GM19035 (cell line): Measurements from ENCODE around the gene SEPTIN2.
"Not testable (repeated sequence)": the region's sequence is repeated elsewhere in the genome, so short reads cannot be mapped to it uniquely, and the experiment has no call there.

ENCODE experiments used
- ATAC-seq: cut with Tn5 transposase; IDR thresholded peaks from one replicate; pipeline ENCODE4 v1.9.1; 2021; ENCODE audit not compliant: unreplicated experiment

The SEPTIN2 gene

DNA sequence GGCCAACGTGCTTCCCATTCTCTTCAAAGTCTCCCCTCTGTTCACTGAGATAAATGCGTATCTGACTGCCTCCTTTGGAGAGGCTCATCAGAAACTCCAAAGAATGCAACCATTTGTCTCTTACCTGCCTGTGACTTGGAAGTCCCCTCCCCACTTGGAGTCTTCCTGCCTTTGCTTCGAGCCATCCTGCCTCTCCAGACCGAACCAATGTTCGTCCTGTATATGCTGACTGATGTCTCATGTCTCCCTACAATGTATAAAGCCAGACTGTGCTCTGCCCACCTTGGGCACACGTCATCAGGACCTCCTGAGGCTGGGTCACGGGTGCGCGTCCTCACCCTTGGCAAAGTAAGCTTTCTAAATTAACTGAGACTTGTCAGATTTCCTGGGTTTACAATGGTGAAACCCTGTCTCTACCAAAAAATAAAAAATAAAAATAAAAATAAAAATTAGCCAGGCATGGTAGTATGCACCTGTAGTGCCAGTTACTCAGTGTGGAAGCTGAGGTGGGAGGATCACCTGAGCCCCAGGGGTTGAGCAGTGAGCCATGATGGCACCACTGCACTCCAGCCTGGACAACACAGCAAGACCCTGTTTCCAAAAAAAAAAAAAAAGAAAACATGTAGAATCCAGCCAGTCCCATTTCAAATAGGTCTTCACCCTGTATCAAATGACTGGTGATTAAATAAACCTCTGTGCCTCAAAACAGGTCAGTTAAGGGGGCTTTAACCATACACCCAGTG lies 29.2 kb upstream of the SEPTIN2 start:
- ATAC-seq: no peak

DNA sequence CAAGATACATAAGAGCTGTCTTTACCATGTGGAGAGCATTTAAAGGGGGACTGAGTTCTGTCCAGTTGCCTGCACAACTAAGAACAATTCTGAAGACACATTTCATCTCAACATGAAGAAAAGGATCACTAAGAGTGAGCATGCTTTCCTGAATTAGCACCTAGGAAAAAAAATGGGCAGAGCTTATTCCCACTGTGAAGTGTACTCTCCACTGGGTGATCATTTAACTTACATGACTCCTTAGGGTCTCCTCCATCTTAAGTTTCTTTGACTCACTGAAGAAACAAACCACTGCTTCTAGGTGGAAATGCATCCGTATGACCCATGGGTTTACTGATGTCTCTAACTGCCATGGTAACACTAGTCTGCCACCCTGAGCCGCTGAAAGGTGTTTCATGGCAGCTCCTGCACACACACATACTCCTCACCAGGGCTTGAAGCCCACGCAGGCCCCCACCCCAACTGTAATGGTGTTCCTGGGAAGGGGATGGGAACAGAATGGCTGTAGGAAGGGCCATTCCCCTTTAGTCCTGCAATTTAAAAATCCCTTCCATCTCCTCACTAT lies 27.3 kb upstream of the SEPTIN2 start:
- no peak for ATAC-seq

DNA sequence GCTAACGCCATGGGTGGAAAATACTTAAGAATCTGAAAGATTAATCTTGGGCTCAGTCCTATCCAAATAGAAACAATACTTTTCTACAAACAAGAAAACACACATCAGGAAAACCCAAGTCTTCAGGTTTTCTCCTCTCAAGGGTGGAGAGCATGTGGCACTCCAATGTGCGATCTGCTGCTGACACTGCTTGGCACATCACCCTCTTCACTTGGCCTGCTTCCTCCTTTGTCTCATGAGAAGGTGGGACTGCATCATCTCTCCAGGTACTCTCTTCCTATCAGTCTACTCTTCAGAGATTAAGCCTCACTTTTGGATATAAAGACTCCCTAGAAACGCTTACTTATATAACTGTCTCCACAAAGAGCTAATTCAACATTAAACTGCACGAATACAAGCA lies 26.7 kb upstream of the SEPTIN2 start:
- no peak for ATAC-seq

DNA sequence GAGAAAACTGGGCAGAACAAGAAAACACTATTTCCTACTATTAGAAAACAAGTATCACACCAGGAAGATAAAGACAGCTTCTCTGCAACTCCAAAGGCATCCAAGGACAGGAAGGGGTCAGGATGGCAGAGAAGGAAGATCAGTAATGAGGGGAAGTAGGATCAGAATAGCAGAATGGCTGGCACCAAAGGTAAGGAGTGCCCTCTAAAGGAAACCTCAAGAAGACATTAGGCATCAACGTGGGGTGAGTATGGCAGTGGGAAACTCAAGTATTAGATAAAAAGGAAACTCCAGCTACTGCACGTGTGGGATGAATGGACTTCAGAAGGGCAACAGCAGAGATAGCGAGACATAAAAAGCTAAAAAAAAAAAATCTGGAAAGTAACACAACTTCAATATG lies 26.1 kb upstream of the SEPTIN2 start:
- ATAC-seq: no peak

DNA sequence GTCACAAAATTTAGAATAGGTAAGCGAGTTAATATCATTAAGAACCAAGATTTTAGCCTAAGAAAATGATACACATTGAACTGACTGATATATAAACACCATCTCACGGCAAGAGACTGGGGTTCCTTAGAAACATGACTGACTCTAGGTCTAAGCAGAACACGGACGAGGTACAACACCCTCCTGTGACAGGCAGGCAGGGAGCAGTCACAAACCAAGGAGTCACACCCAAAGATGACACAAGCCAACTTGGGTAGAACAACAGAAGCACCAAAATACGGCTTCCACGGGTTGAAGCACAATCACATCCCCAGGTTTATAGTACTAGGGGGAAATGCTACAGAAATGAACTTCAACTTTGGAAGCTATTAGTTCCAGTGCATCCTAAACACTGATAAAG lies 24.6 kb upstream of the SEPTIN2 start:
- ATAC-seq: no peak

DNA sequence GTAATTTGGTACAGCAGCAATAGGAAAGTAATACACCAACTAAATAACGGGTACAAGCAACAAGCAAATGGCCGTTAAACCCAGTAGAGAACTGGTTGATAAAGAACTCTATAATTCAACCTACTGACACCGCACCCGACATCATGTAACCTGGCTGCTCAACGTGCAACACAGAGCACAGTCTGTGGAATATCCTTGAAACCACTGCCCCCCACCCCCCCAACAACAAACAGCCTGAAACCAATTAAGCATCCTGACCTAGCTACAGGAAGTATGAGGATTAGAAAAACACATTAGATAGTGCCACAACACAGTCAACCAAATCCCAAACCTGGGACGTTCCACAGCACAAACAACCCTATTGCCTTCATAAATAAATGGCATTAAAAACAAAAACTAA lies 23.7 kb upstream of the SEPTIN2 start:
- no peak for ATAC-seq

DNA sequence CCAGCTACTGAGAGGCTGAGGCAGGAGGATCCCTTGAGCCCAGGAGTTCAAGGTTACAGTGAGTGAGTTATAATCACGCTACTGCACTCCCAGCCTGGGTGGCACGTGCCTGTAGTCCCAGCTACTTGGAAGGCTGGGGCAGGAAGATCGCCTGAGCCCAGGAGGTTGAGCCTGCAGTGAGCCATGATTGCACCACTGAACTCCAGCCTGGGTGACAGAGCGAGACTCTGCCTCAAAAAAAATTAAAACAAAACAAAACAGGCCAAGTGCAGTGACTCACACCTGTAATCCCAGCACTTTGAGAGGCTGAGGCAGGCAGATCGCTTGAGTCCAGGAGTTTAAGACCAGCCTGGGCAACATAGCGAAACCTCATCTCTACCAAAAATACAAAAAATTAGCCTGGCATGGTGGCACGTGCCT lies 22.3 kb upstream of the SEPTIN2 start:
- ATAC-seq: not testable (repeated sequence)

DNA sequence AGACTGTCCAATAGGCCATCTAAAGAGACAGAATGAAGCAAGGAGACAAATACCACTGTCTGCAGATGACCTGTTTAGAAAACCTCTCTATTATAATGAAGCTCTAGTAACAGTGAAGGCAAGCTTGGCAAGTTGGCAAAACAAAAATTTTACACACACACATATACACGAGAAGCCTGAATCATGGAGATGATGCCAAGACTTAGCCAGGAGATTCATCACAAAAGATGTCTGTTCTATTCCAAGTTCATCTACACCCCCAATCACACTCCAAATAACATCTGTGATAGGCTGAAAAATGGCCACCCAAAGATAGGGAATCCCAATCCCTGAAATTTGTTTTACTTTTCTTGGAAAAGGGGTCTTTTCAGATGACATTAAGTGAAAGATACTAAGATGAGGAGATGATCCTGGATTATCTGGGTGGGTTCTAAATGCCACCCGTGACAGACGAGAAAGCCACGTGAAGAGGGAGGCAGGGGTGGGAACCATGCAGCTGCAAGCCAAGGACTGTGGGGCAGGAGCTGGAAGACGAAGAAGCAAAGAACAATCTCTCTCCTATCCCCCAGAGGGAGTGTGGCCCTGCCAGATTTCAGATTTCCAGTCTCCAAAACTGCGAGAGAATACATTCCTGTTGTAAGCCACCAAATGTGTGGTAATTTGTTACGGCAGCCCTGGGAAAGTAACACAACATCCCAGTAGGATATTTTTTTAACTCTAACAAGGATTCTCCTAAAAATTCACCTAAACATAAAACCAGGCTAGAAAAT lies 20.2 kb upstream of the SEPTIN2 start:
- ATAC-seq: no peak

DNA sequence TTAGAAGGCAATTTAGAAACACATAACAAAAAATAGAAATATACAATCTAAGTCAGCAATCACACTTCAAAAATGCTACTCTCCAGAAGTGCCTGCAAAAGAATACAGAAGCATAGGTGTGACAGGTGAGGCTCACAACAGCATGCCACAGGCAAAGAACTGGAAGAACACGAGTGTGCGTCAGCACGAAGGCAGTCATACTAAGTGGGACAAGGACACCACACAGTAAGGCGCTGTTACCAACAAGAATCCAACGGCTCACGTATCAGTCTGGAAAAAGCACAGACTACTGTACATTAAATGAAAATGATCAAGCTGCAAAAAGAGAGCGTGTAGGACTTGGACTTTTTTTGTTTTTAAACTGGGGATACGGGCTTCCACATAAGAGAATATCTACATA lies 19.0 kb upstream of the SEPTIN2 start:
- no peak for ATAC-seq

DNA sequence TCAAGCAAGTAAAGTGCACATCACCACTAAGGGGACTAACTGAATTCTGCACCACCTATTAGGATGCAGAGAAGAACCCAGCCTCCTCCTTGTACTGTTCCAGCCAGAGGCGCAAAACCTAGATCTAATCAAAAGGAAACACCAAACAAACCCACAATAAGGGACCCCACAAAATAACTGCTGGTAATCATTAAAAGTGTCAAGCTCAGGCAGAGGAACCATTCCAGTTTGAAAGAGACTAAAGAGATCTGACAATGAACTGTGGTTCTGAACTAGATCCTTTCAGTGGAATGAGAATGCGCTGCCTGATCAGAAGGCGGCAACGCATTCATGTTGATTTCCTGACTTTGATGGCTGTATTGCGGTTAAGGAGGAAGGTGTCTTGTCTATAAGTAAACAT lies 17.1 kb upstream of the SEPTIN2 start:
- ATAC-seq: no peak

DNA sequence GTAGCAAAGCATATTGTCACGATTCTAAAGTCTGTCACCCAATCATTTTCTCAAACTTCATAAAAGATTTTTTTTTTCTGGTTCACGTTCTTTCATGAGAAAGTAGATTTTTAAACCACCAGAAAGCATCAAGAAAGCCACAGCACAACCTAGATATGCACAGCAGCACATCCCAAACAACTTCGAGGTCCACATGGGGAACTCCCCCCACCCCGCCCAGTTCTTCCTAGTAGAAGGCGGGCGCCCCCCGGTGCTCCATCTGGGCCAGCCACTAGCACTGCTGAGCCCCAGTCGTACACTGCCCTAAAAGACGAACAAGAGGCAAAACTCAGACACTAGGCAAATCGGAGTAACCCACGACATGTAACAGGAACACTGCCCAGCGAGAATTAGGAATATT lies 15.7 kb upstream of the SEPTIN2 start:
- no peak for ATAC-seq

DNA sequence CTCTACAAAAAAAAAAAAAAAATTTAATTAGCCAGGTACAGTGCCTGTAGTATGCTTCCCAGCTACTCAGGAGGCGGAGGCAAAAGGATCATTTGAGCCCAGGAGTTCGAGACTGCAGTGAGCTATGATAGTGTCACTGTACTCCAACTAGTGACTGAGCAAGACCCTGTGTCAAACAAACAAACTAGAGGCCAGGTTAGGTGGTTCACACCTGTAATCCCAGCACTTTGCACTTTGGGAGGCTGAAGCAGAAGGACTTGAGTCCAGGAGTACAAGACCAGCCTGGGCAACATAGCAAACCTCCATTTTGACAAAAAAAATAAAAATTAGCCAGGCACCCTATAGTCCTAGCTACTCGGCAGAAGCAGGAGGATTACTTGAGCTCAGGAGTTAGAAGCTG lies 13.6 kb upstream of the SEPTIN2 start:
- ATAC-seq: no peak

DNA sequence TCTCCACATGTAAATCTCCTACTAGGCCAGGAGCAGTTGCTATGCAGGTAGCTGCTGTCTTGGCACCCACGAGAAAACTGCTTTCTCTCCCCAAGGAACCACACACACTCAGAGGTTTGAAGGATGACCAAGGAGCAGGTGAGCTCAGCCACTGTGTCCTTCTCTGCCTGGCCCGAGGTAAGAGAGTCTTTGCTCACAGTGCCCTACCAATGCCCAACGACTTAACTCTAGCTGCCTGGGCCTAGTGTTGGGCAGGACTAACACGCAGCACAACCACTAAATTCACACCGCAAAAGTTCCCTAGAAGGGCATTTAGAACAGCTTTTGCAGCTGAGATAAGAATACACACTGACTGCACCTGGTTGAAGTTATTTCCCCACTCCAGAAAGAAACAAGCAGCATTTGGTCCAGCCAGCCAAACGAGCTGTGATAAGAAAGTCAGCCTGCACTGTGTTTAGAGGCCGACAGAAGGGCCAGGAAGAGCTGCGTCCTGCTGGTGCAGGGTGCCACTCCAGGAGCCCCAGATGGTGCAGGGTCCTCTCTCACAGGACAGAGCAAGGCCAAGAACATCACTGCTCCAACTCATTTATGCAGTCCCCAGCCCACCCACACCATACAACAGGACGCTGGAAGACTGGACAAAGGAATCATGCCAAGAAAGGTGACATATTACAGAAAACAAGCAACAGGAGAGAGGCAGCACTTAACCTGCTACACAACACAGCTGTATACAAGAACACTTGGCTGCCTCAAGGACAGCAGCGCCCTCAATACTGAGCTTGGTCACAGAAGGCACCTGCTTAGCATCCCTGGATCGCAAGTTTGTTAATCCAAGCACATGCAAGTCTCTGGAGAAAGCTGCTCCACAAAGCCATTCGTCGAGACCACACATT lies 12.7 kb upstream of the SEPTIN2 start:
- ATAC-seq: no peak

DNA sequence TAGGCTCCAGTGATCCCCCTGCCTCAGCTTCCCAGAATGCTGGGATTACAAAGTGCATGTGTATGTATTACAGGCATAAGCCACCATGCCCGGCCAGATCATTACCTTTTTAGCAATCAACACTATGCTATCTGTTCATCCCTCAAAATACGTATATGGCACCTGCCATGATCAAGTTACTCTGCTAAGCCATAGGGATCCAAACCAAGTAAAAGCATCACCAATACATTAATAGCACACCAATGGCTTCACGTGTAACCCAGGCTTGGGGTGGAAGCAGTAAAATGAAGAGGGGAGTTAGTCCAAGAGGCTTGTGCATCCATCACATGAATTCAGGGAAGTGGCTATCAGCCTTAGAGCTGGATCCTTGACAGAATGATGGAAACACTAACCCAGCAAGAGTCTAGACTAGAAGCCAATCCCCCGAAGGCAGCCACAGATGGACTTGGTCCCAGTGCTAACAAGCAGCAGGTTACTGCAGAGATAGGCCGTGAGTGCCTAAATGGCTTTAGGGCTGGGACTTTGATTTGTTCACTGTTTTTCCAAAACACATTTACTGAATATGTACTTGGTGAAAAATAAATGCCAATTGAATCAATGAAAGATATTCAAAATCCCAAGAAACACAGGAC lies 11.6 kb upstream of the SEPTIN2 start:
- no peak for ATAC-seq

DNA sequence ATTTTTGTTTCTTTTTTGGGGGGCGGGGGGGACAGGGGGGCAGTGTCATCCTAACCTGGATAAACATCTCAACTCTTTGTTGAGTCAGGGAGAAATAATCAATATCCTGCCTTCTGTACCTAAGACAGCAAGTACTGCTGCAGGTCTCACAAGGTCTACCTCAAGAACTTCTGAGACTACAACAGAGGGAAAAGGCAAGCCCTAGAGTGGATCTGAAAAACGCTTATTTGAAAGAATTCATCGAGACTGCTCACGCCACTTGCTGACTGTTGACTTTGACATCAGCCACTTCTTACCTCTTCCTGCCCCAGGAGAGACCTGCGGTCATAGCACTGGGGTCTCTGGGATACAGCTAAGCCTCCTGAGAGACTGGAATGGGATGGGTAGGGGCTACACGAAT lies 8.7 kb upstream of the SEPTIN2 start:
- ATAC-seq: no peak

DNA sequence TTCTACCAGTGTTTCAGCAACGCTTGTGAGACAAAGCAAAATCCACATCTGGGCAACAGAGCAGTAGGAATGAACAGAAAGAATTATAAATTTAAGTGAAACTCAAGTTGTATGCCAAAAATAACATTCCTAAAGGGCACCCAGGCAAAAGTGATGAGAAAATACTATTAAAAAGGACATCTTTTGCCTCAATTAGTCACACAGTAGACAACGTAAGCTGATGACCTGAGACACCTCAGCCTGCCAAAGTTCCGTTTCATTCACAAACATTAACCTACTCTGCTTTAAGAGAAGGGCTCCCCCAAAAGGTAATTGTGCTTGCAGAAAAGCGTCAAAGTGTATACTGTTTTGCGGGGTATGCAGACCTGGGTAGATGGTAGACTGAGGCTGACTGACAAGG lies 7.5 kb upstream of the SEPTIN2 start:
- ATAC-seq: no peak

DNA sequence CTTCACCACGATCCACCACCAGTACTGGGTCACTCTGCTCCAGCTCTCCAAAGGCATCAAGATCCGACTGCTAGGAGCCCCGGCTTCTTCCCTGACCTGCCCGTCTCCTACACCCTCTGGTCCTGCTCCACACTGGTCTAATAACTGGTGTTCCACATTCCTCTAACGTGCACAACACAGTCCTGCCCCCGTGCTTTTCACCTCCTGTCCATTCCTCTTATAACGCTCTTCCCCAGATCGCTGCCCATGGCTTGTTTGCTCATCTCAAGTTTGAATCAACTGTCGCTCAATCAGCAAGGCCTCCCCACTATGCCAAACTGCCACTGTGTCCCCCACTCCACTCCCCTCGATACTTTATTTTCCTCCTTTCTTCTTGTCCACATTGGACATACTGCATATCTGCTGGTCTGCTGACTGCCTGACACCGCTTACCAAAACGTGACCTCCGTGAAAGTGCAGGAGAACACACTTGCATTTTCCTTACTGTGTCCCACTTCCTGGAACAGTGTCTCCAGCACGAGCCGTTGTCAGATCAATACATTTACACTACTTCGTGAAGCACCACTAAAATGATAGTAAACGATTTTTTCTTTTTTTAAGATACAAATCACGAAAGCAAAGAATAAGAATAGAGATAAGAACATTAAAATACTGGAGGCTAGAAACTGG lies 6.8 kb upstream of the SEPTIN2 start:
- ATAC-seq: no peak

DNA sequence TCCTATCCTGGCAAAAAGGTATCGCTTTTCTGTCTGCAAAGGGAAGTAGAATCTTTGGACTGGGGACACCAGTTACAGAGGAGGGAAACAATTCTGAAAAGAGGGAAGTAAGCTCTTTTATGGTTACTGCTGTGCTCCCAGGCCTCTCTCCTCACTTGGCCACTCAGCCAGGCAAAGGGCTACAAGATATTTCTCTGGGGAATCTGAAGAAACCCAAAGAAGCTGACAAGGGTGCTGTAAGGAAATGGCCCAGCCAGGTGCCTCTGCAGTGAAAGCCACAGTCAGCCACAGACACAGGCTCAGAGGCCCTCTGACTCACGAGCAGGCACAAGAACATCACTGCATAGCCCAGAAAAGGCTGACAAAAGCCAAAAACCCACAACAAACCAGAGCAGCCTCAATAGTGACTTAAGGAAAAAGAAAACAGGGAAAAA lies 6.0 kb upstream of the SEPTIN2 start:
- ATAC-seq: no peak

DNA sequence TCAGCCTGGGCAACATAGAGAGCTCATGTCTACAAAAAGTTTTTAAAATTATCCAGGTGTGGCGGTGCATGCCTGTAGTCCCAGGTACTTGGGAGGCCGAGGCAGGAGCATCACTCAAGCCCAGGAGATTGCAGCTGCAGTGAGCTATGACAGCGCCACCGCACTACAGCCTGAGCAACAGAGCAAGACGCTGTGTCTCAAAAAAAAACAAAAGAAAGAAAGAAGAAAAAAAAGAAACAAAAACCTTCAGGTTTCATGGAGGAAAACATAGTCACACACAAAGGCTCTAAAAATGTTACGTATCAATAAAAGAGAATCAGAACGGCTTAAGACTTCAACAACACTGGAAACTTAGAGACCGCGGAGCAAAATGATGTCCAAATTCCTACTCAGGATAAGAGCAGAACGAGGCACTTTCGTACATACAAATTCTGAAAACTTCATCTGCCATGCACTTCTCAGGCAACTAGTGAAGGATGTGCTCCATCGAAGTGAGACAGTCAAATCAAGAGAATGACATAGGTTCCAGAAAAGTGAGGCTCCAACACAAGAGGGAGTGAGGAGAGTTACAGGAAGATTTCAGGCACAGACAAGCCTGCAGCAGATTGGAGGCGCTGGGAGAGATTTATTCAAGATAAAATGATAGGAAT lies 4.7 kb upstream of the SEPTIN2 start:
- no peak for ATAC-seq

DNA sequence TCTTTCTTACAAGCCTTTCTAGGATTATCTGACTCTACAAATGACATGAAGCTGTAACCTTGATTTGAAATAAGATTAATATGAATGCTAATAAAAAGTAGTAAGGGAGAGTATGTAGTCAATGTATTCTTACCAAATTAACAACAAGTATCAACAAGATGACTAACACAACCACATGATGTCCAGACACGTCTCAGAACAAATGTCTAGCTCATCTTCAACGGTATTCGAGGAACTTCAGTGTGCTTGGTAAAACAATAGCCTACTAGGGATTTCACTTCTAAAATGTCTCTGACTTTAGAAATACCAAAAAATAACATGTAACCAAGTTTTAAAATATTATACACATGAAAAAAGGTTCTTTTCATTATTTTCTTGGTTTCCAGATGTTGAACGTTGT lies 3.6 kb upstream of the SEPTIN2 start:
- ATAC-seq: no peak
